Measurements from ENCODE around the gene RMDN3. TPM values are rescaled to one million over a fixed set of nuclear protein-coding genes. Genes with fewer than 3 reads are reported as not detected.
A peak's percentile ranks its signal among the peaks of the same experiment; 100 is the strongest.

Gene RMDN3
- total and polyA plus RNA-seq, 2 of the 13 experiments (the other 11 are each of a cell fraction or from before 2014, with no cell fraction given), result 16.8 to 19.5 TPM

GRCh38 chr15:40793216-40793989 is 38.3 kb upstream of the RMDN3 start (continued):
- TF ChIP-seq BCLAF1 (IDR thresholded peaks at IDR 0.05) (no peak), GATAD1 (CRISPR knock-in tag; IDR thresholded peaks at IDR 0.05) (0 out of 2 replicates have a peak, but pooled peaks have one; percentile 30), ERF (CRISPR knock-in tag; IDR thresholded peaks at IDR 0.05) (no peak; the same call in 1 of the 2 replicates), NR3C1 (CRISPR knock-in tag; IDR thresholded peaks at IDR 0.05) (no peak), FOXK1 (CRISPR knock-in tag; IDR thresholded peaks at IDR 0.05; ENCODE audit: borderline replicate concordance, low read depth) (peak; percentile 79), ZNF512 (CRISPR knock-in tag; IDR thresholded peaks at IDR 0.05) (no peak), ZNF615 (CRISPR knock-in tag; IDR thresholded peaks at IDR 0.05; ENCODE audit: borderline replicate concordance) (no peak), TEF (CRISPR knock-in tag; IDR thresholded peaks at IDR 0.05) (no peak), ZNF317 (CRISPR knock-in tag; IDR thresholded peaks at IDR 0.05) (peak; percentile 94), HMGXB3 (CRISPR knock-in tag; IDR thresholded peaks at IDR 0.05; ENCODE audit: borderline replicate concordance) (0 out of 2 replicates have a peak, but pooled peaks have one; percentile 39), POLR2G (IDR thresholded peaks at IDR 0.05; ENCODE audit: low read depth, low read length) (no peak), HOXA3 (CRISPR knock-in tag; IDR thresholded peaks at IDR 0.05) (peak; percentile 73), HNRNPLL (IDR thresholded peaks at IDR 0.05; ENCODE audit: low read depth, low read length, poor library complexity, severe bottlenecking) (no peak), ZBTB14 (CRISPR knock-in tag; IDR thresholded peaks at IDR 0.05) (no peak), ZKSCAN5 (CRISPR knock-in tag; IDR thresholded peaks at IDR 0.05) (no peak), CBX5 (CRISPR knock-in tag; IDR thresholded peaks at IDR 0.05; ENCODE audit: borderline replicate concordance) (peak; percentile 39; the same call in 1 of the 2 replicates), ZNF256 (CRISPR knock-in tag; conservative IDR thresholded peaks at IDR 0.05) (no peak), ZNF740 (CRISPR knock-in tag; IDR thresholded peaks at IDR 0.05) (no peak)

Measured in HepG2 (cell line).